Naive thymus-derived CD8-positive, alpha-beta T cell (primary cell): ENCODE results near the gene PAPPA2. TPM values are rescaled to one million over a fixed set of nuclear protein-coding genes. Genes with fewer than 3 reads are reported as not detected.
"Not testable (repeated sequence)": the region's sequence is repeated elsewhere in the genome, so short reads cannot be mapped to it uniquely, and the experiment has no call there.

Source experiments
- ATAC-seq, 2 donors: fragments of 150-1000 bp; cut with Tn5 transposase in 1 of 2; sonication (Bioruptor Pico), chemical (Tn5 transposase) in 1 of 2; 1 replicate in 1 of 2; 2 replicates in 1 of 2; pipeline ENCODE4 v1.10.0; 2021; ENCODE audit warnings: mild to moderate bottlenecking in 2 of 2, moderate library complexity in 2 of 2
- POLR2A ChIA-PET: fragments of 350-600 bp; sonication (Branson Sonifier 250); formaldehyde crosslinking; loops from one replicate; lab custom pipeline; 2021; ENCODE audit warnings: antibody characterized with exemption; lab: Charles Lee
- DNase-seq, 10 donors: peaks; one replicate each; pipeline versions ENCODE4 v3.0.0 to v3.0.0-alpha.2; 2020 to 2022
- H3K27ac Mint-ChIP-seq, 10 donors: one replicate each; pipeline ENCODE4 v1.8.0; 2020 to 2022; ENCODE audit warnings: mild to moderate bottlenecking in 10 of 10, mixed read lengths in 10 of 10, moderate library complexity in 4 of 10, inconsistent platforms in 1 of 10
- H3K27me3 Mint-ChIP-seq, 5 donors: one replicate each; pipeline ENCODE4 v1.8.0; 2021 to 2022; ENCODE audit warnings: mixed read lengths in 5 of 5
- H3K36me3 Mint-ChIP-seq, 3 donors: one replicate each; pipeline ENCODE4 v1.8.0; 2020 to 2022; ENCODE audit warnings: mixed read lengths in 3 of 3, mild to moderate bottlenecking in 2 of 3, inconsistent platforms in 1 of 3
- H3K4me1 Mint-ChIP-seq, 4 donors: one replicate each; pipeline ENCODE4 v1.8.0; 2021 to 2022; ENCODE audit warnings: mixed read lengths in 4 of 4
- H3K4me3 Mint-ChIP-seq, 10 donors: one replicate each; pipeline ENCODE4 v1.8.0; 2020 to 2022; ENCODE audit warnings: mild to moderate bottlenecking in 10 of 10, mixed read lengths in 10 of 10, moderate library complexity in 6 of 10, inconsistent platforms in 1 of 10
- H3K9me3 Mint-ChIP-seq, 9 donors: one replicate each; pipeline ENCODE4 v1.8.0; 2020 to 2022; ENCODE audit warnings: mixed read lengths in 9 of 9, mild to moderate bottlenecking in 3 of 9, inconsistent platforms in 1 of 9, moderate library complexity in 1 of 9
- polyA plus RNA-seq, 3 donors: library from polyadenylated mRNA; unstranded; fragments of 300-500 nt; fragmentation: Illumina TruSeq; gene quantifications; one replicate each; pipeline ENCODE4 v1.2.3, GENCODE V29; 2021
- total RNA-seq, 8 experiments: library from RNA in 2 of 8; stranded (reverse) in 2 of 8; gene quantifications; one replicate each; pipeline ENCODE4 v1.2.3 and lab custom pipeline; 2021 to 2026

PAPPA2 gene
- total and polyA plus RNA-seq, 5 experiments from 2014 or later, result 0.05 to 0.47 TPM; not detected in 3

- ATAC-seq, H3K4me1 Mint-ChIP-seq, H3K36me3 Mint-ChIP-seq, POLR2A ChIA-PET, H3K9me3 Mint-ChIP-seq, H3K27ac Mint-ChIP-seq, DNase-seq, H3K4me3 Mint-ChIP-seq: not testable (repeated sequence)
- H3K27me3 Mint-ChIP-seq, result peaks cover 0 to 17% (median 7%) of the 10 kb centered on the region in 5 donors
These were observed 98.8 kb downstream of the PAPPA2 start for GRCh38 chr1:176561761-176562160.

GRCh38 chr1:176566004-176566975, 103.3 kb downstream of the PAPPA2 start:
- no peak for ATAC-seq
- H3K9me3 Mint-ChIP-seq, result peaks cover 0 to 8% (median 0%) of the 10 kb centered on the region in 9 donors

GRCh38 chr1:176567190-176567794, 104.3 kb downstream of the PAPPA2 start:
- no peaks in the 10 kb centered on the region for H3K36me3 Mint-ChIP-seq
- H3K4me1 Mint-ChIP-seq, result no peaks in the 10 kb centered on the region
- ATAC-seq (no peak), DNase-seq (no peak)
- POLR2A ChIA-PET, result no interaction called here
- peaks cover 0 to 10% (median 0%) of the 10 kb centered on the region in 9 donors for H3K9me3 Mint-ChIP-seq
- H3K4me3 Mint-ChIP-seq, result no peak overlapping the region
- no peak overlapping the region for H3K27ac Mint-ChIP-seq
- H3K27me3 Mint-ChIP-seq, result peaks cover 3 to 15% (median 8%) of the 10 kb centered on the region in 5 donors

More at GRCh38 chr1:176566004-176566975, 103.3 kb downstream of the PAPPA2 start:
- no peak for DNase-seq
- POLR2A ChIA-PET, result no interaction called here
- Mint-ChIP-seq H3K27ac (no peak overlapping the region), H3K4me1 (no peaks in the 10 kb centered on the region), H3K27me3 (peaks cover 3 to 10% (median 8%) of the 10 kb centered on the region in 5 donors), H3K36me3 (no peaks in the 10 kb centered on the region), H3K4me3 (no peak overlapping the region)

GRCh38 chr1:176568185-176568584, 105.2 kb downstream of the PAPPA2 start:
- Mint-ChIP-seq H3K9me3 (peaks cover 0 to 10% (median 0%) of the 10 kb centered on the region in 9 donors), H3K4me3 (no peak overlapping the region), H3K4me1 (no peaks in the 10 kb centered on the region), H3K36me3 (no peaks in the 10 kb centered on the region), H3K27me3 (peaks cover 3 to 15% (median 8%) of the 10 kb centered on the region in 5 donors), H3K27ac (peak overlapping the region in 1 of 10 donors; percentile 20)
- POLR2A ChIA-PET, result no interaction called here
- DNase-seq (no peak), ATAC-seq (no peak)

DNA sequence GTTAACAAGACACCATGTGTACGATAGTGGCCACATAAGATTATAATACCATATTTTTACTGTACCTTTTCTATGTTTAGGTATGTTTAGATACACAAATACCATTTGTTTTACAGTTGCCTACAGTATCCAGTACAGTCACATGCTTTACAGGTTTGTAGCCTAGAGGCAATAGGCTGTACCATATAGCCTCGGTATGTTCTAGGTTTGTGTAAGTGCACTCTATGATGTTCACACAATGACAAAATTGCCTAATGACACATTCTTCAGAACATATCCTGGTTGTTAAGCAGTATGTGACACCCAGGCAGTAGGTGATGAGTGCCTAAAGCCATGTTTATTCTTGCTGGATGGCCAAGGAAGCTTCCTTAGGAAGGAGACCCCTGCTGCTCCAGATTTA, 111.8 kb downstream of the PAPPA2 start:
- Mint-ChIP-seq H3K27me3 (peaks cover 0 to 24% (median 5%) of the 10 kb centered on the region in 5 donors), H3K9me3 (peaks cover 0 to 23% (median 0%) of the 10 kb centered on the region in 9 donors), H3K27ac (no peak overlapping the region)

DNA sequence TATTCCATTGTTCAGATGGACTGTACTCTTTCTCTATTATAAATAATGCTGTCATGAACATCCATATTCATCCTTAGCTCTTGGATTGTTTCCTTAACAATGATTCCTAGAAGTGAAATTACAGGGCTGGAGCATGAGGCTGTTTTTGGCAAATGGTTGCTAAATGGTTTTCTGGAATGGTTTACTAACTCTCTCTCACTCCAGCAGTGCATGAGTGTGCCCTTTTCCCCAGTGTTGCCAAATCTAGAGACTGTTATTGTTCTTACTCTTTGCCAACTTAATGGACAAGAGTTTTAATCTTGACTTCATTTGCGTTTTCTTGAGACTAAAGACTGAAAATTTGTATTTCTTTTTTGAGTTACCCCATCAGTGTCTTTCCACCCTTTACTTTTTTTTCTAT, 113.0 kb downstream of the PAPPA2 start:
- H3K4me3 Mint-ChIP-seq, result no peak overlapping the region
- peaks cover 0 to 18% (median 0%) of the 10 kb centered on the region in 9 donors for H3K9me3 Mint-ChIP-seq
- POLR2A ChIA-PET, result no interaction called here
- no peaks in the 10 kb centered on the region for H3K4me1 Mint-ChIP-seq
- no peaks in the 10 kb centered on the region for H3K36me3 Mint-ChIP-seq
- no peak for DNase-seq
- H3K27ac Mint-ChIP-seq, result no peak overlapping the region
- no peak for ATAC-seq
- H3K27me3 Mint-ChIP-seq, result peaks cover 0 to 18% (median 2%) of the 10 kb centered on the region in 5 donors

More for the DNA sequence above, 111.8 kb downstream of the PAPPA2 start:
- H3K4me1 Mint-ChIP-seq, result no peaks in the 10 kb centered on the region
- POLR2A ChIA-PET, result no interaction called here
- ATAC-seq (no peak), DNase-seq (no peak)
- H3K4me3 Mint-ChIP-seq, result no peak overlapping the region
- no peaks in the 10 kb centered on the region for H3K36me3 Mint-ChIP-seq

- H3K4me1 Mint-ChIP-seq, result no peaks in the 10 kb centered on the region
- H3K4me3 Mint-ChIP-seq, result no peak overlapping the region
- ATAC-seq (no peak), DNase-seq (no peak)
- peaks cover 0 to 14% (median 0%) of the 10 kb centered on the region in 9 donors for H3K9me3 Mint-ChIP-seq
- no peak overlapping the region for H3K27ac Mint-ChIP-seq
- no peaks in the 10 kb centered on the region for H3K36me3 Mint-ChIP-seq
- peaks cover 0 to 12% (median 0%) of the 10 kb centered on the region in 5 donors for H3K27me3 Mint-ChIP-seq
- POLR2A ChIA-PET, result no interaction called here
These were observed 113.7 kb downstream of the PAPPA2 start for GRCh38 chr1:176576670-176577069.

DNA sequence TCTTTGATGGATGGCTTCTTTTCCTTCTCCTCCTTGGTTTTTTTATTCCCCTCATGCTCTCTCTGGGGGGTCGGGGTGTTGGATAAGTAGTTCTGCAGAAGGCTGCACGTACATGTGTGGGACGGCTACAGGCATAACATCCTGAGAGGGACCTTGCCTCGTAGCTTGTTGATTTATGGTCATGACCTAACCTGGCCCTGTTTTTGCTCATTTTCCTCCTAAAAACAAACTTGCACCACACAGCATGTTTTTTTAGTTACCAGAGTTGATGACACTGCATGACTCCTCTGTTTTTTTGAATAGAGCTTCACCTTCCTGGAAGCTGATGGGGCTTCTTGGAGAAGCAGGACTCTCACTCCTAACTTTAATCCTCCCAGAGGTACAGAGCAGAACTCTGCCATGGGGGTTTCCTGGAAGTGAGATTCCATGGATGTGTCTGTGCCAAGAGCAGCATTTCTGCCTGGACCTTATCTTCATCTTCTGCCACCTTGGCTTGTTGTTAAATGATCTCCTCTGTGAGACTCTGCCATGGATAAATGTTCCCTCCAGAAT, 114.7 kb downstream of the PAPPA2 start:
- no peak overlapping the region for H3K27ac Mint-ChIP-seq

DNA sequence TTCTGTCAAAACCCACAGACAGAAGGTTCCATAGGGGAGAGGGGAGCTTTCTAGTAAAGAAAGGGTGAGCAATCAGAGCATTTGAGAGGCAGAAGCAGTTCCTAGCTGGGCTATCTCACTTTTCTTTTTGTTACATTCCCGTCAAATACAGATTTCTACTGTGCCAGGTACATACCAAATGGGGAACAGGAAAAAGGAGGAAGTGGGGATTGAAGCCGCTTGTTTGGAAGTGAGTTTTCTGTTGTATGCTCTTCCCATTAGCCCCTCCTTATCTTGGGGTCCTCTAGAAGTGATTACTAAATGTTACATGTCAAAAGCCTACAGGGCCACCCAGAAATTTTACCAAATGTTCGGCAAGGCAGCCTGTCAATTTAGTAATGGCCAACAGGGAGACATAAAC, 116.1 kb downstream of the PAPPA2 start:
- POLR2A ChIA-PET, result no interaction called here
- peaks cover 0 to 14% (median 3%) of the 10 kb centered on the region in 9 donors for H3K9me3 Mint-ChIP-seq
- H3K36me3 Mint-ChIP-seq, result no peaks in the 10 kb centered on the region

More for the DNA sequence above, 114.7 kb downstream of the PAPPA2 start:
- Mint-ChIP-seq H3K4me1 (no peaks in the 10 kb centered on the region), H3K27me3 (peaks cover 0 to 9% (median 0%) of the 10 kb centered on the region in 5 donors), H3K9me3 (peaks cover 0 to 14% (median 0%) of the 10 kb centered on the region in 9 donors), H3K36me3 (no peaks in the 10 kb centered on the region), H3K4me3 (no peak overlapping the region)
- POLR2A ChIA-PET, result no interaction called here
- no peak for ATAC-seq
- DNase-seq, result no peak

DNA sequence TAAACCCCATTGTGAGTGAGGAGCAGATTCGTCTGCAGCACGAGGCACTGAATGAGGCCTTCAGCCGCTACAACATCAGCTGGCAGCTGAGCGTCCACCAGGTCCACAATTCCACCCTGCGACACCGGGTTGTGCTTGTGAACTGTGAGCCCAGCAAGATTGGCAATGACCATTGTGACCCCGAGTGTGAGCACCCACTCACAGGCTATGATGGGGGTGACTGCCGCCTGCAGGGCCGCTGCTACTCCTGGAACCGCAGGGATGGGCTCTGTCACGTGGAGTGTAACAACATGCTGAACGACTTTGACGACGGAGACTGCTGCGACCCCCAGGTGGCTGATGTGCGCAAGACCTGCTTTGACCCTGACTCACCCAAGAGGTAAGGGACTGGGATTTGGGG, 132.2 kb downstream of the PAPPA2 start:
- no peak overlapping the region for H3K4me3 Mint-ChIP-seq
- H3K9me3 Mint-ChIP-seq, result no peaks in the 10 kb centered on the region
- POLR2A ChIA-PET, result no interaction called here
- H3K27ac Mint-ChIP-seq, result no peak overlapping the region
- H3K27me3 Mint-ChIP-seq, result peaks cover 0 to 6% (median 0%) of the 10 kb centered on the region in 5 donors
- no peaks in the 10 kb centered on the region for H3K4me1 Mint-ChIP-seq
- no peaks in the 10 kb centered on the region for H3K36me3 Mint-ChIP-seq
- ATAC-seq, result no peak
- no peak for DNase-seq

More for the DNA sequence above, 116.1 kb downstream of the PAPPA2 start:
- no peaks in the 10 kb centered on the region for H3K4me1 Mint-ChIP-seq
- no peak overlapping the region for H3K4me3 Mint-ChIP-seq
- no peak for DNase-seq
- H3K27ac Mint-ChIP-seq, result no peak overlapping the region
- ATAC-seq, result no peak
- H3K27me3 Mint-ChIP-seq, result peaks cover 0 to 3% (median 0%) of the 10 kb centered on the region in 5 donors

- ATAC-seq (no peak), DNase-seq (no peak)
- Mint-ChIP-seq H3K4me3 (no peak overlapping the region), H3K36me3 (no peaks in the 10 kb centered on the region), H3K9me3 (peaks cover 0 to 9% (median 0%) of the 10 kb centered on the region in 9 donors), H3K4me1 (no peaks in the 10 kb centered on the region), H3K27ac (no peak overlapping the region), H3K27me3 (peaks cover 0 to 10% (median 0%) of the 10 kb centered on the region in 5 donors)
- POLR2A ChIA-PET, result no interaction called here
These were observed 138.4 kb downstream of the PAPPA2 start for GRCh38 chr1:176601348-176601747.

DNA sequence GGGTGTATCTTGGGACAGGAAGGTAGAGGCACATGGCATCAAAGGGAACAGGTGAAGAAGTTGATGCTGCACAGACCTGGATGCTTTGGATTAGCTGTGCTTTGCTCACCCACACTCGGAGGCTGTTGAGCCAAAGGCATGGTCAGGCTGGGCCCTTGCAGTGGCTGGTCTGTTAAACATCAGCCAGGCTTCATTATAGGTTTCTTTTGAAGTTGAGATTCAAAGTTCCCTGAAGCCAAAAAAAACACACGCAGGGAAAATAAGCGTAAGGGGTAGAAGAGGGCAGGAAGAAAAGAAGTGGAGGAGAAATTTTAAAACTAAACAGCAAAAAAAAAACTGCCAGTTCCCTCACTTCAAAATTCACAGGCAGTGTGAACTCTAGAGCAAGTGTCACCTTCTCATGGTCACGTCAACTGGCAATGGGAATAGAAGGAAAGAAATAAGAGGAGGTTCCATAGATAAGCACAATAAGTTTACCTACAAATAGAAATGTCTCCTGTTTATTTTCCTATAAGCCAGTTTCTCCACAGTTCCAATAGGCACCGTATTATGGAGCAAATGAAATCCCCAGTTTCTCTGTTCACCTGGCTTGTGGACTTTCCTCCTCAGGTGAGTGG, 139.5 kb downstream of the PAPPA2 start:
- Mint-ChIP-seq H3K9me3 (peaks cover 0 to 9% (median 0%) of the 10 kb centered on the region in 9 donors), H3K4me1 (no peaks in the 10 kb centered on the region), H3K27me3 (peaks cover 0 to 10% (median 0%) of the 10 kb centered on the region in 5 donors), H3K27ac (no peak overlapping the region), H3K4me3 (no peak overlapping the region), H3K36me3 (no peaks in the 10 kb centered on the region)
- ATAC-seq, result no peak
- no peak for DNase-seq
- POLR2A ChIA-PET, result no interaction called here
